ENCODE results near the gene SNCG.
"Not testable (repeated sequence)": the region's sequence is repeated elsewhere in the genome, so short reads cannot be mapped to it uniquely, and the experiment has no call there.

Gene SNCG

GRCh38 chr10:86979296-86979818 is 21.0 kb downstream of the SNCG start:
- no peak for DNase-seq

- DNase-seq, result no peak
These were observed 21.6 kb downstream of the SNCG start for GRCh38 chr10:86979977-86980448.

DNA sequence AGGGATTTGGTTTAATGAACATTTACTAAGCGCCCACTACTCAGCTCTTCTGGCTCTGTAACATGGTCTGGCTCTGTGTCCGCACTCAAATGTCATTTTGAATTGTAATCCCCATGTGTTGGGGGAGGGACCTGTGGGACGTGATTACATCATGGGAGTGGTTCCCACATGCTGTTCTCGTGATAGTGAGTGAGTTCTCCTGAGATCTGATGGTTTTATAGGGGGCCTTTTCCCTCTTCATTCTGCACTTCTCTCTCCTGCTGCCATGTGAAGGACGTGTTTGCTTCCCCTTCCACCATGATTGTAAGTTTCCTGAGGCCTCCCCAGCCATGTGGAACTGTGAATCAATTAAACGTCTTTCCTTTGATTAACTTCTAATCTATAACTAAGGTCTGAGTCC is 22.6 kb downstream of the SNCG start:
- not testable (repeated sequence) for DNase-seq

DNA sequence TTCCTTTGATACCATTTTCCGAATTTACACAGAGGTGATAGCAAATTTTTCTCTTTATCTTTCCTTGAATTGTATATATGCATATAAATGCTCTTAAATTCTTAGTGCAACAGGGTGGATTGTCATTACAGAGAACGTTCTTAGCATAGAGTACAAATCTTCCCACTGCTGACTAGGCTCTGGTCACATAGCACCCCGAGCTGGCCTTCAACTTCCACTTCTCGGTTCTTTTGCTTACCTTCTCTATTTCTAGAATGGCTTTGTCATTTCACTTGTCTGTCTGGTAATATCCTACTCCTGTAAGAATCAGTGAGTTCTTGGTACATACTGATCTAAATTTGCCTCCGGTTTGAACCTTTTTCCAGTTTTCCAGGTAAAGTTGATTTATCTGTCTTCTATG is 23.3 kb downstream of the SNCG start:
- DNase-seq, result no peak

DNA sequence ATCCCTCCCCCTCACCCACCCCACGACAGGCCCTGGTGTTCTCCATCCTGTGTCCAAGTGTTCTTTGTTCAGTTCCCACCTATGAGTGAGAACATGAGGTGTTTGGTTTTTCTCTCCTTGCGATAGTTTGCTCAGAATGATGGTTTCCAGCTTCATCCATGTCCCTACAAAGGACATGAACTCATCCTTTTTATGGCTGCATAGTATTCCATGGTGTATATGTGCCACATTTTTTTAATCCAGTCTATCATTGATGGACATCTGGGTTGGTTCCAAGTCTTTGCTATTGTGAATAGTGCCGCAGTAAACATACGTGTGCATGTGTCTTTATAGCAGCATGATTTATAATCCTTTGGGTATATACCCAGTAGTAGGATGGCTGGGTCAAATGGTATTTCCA is 26.1 kb downstream of the SNCG start:
- not testable (repeated sequence) for DNase-seq

GRCh38 chr10:86988520-86988919 is 30.1 kb downstream of the SNCG start:
- DNase-seq, result no peak

GRCh38 chr10:86991362-86991761 is 33.0 kb downstream of the SNCG start:
- not testable (repeated sequence) for DNase-seq

GRCh38 chr10:86992456-86992855 is 34.1 kb downstream of the SNCG start:
- no peak for DNase-seq

DNA sequence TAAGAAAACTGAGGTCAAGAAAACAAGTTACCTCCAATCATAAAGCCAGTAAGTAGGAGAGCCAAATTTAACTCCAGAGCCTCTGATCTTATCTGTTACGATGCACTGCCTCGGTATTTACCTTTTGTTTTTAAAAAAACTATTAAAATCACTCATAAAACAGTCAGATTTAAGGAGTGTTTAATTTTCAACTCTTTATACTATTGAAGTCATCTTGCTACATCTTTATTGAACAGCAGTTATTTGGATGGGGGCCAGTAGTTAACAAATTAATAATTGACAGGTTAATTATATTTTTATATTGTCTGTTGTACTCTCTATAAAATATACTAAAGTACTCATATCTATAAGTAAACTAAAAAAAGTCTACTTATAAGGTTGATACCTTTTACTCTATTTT is 34.5 kb downstream of the SNCG start:
- DNase-seq, result no peak

GRCh38 chr10:86999802-87000403 is 41.5 kb downstream of the SNCG start:
- DNase-seq, result not testable (repeated sequence)

- DNase-seq, result no peak
These were observed 42.1 kb downstream of the SNCG start for GRCh38 chr10:87000491-87000890.

DNA sequence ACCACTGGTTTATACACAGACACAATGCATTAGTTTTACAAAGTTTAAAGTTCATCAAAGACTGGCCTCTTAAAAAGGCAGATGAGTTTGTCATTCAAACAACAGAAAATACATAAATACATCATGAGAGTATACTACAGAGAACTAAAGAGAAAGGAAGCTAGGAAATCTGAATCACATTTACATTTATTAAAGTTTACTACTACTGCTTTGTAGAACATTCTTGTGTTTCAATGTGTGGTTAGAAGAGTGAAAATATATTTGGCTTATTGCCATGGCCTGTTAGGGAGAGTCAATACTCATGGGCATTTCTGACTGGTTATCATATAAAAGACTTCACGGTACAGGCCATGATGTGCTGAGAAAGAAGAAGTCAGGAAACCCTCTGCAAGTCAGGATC is 48.7 kb downstream of the SNCG start:
- not testable (repeated sequence) for DNase-seq

- DNase-seq, result not testable (repeated sequence)
These were observed 49.3 kb downstream of the SNCG start for GRCh38 chr10:87007674-87008073.

DNA sequence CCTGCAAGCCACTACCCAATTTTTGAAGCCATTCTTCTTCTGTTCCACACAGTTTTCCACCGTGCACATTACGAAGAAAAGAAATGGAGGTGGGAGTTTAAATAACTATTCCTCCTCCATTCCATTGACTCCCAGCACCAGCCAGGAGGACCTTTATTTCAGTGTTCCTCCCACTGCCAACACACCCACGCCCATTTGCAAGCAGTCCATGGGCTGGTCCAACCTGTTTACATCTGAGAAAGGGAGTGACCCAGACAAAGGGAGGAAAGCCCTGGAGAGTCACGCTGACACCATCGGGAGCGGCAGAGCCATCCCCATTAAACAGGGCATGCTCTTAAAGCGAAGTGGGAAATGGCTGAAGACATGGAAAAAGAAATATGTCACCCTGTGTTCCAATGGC is 49.9 kb downstream of the SNCG start:
- DNase-seq, result not testable (repeated sequence)

- DNase-seq, result not testable (repeated sequence)
These were observed 50.8 kb downstream of the SNCG start for GRCh38 chr10:87009134-87009696.
